ENCODE results near the gene TSACC. TPM values are rescaled to one million over a fixed set of nuclear protein-coding genes. Genes with fewer than 3 reads are reported as not detected.
"Not testable (repeated sequence)": the region's sequence is repeated elsewhere in the genome, so short reads cannot be mapped to it uniquely, and the experiment has no call there.

TSACC gene
- total and polyA plus RNA-seq, 5 experiments from 2014 or later: 0.40 to 2.2 (median 0.83) TPM; not detected in 2

- DNase-seq (no peak), ATAC-seq (no peak)
- POLR2A ChIA-PET: no interaction called here
- H3K27ac Mint-ChIP-seq: no peak overlapping the region
- H3K4me3 Mint-ChIP-seq: no peak overlapping the region
- H3K27me3 Mint-ChIP-seq: no peaks in the 10 kb centered on the region
- H3K36me3 Mint-ChIP-seq: peaks cover 0 to 96% (median 17%) of the 10 kb centered on the region in 3 donors
- H3K4me1 Mint-ChIP-seq: peaks cover 0 to 1% (median 0%) of the 10 kb centered on the region in 4 donors
- no peaks in the 10 kb centered on the region for H3K9me3 Mint-ChIP-seq
These were observed 21.4 kb upstream of the TSACC start for GRCh38 chr1:156316909-156317308.

DNA sequence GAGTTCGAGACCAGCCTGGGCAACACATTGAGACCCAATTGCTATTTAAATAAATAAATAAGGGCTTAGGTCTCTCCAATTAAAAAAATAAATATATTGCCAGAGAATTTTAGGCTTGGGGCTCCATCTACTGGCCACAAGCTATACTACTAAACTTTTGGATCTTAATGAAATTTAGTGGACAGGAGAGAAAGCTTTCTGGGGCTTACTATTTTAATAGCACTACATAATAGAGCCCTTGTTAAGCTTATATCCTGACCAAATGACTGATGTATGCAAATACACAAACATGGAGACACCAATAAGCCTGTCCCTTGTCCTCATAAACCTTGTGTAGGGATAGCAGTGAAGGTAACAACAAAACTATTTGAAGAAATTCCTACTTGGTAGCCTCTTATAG lies 18.7 kb upstream of the TSACC start:
- POLR2A ChIA-PET: no interaction called here
- H3K27ac Mint-ChIP-seq: no peak overlapping the region

GRCh38 chr1:156320560-156320959 lies 17.8 kb upstream of the TSACC start:
- POLR2A ChIA-PET: no interaction called here
- H3K27ac Mint-ChIP-seq: peak overlapping the region in 2 of 10 donors; percentile 19 to 74
- no peaks in the 10 kb centered on the region for H3K9me3 Mint-ChIP-seq
- H3K4me1 Mint-ChIP-seq: peaks cover 0 to 1% (median 0%) of the 10 kb centered on the region in 4 donors
- H3K4me3 Mint-ChIP-seq: no peak overlapping the region
- DNase-seq (no peak), ATAC-seq (no peak)
- H3K36me3 Mint-ChIP-seq: peaks cover 0 to 94% (median 24%) of the 10 kb centered on the region in 3 donors
- no peaks in the 10 kb centered on the region for H3K27me3 Mint-ChIP-seq

More for the DNA sequence above, 18.7 kb upstream of the TSACC start:
- no peak overlapping the region for H3K4me3 Mint-ChIP-seq
- H3K27me3 Mint-ChIP-seq: no peaks in the 10 kb centered on the region
- no peaks in the 10 kb centered on the region for H3K9me3 Mint-ChIP-seq
- DNase-seq: peak in 4 of 10 donors; percentile 8 to 31 (median 26)
- peaks cover 0 to 1% (median 0%) of the 10 kb centered on the region in 4 donors for H3K4me1 Mint-ChIP-seq
- peaks cover 0 to 94% (median 19%) of the 10 kb centered on the region in 3 donors for H3K36me3 Mint-ChIP-seq
- ATAC-seq: no peak

DNA sequence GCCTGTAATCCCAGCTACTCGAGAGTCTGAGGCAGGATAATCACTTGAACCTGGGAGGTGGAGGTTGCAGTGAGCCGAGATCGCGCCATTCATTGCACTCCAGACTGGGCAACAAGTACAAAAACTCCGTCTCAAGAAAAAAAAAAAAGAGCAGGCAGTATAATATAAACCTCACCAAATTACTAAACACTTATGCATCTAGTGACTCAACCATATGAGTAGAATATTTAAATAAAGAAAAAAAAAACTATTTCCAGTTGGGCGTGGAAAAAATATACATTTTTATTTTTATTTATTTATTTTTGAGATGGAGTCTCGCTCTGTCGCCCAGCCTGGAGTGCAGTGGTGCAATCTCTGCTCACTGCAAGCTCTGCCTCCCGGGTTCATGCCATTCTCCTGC lies 15.1 kb upstream of the TSACC start:
- POLR2A ChIA-PET: interaction anchor here (1.1 kb wide), 1 partner anchor 22 kb away, joined by 3 read pairs; no protein-coding TSS in a partner anchor
- H3K27me3 Mint-ChIP-seq, H3K27ac Mint-ChIP-seq, ATAC-seq, DNase-seq, H3K4me1 Mint-ChIP-seq, H3K4me3 Mint-ChIP-seq, H3K9me3 Mint-ChIP-seq: not testable (repeated sequence)
- peaks cover 0 to 76% (median 17%) of the 10 kb centered on the region in 3 donors for H3K36me3 Mint-ChIP-seq

GRCh38 chr1:156336242-156336641 lies 2.1 kb upstream of the TSACC start:
- H3K27me3 Mint-ChIP-seq: no peaks in the 10 kb centered on the region
- POLR2A ChIA-PET: interaction anchor here (0.7 kb wide), 1 partner anchor 449 kb away, joined by 3 read pairs; no protein-coding TSS in a partner anchor
- H3K4me3 Mint-ChIP-seq: peak overlapping the region; percentile 92 to 99 (median 96)
- DNase-seq (no peak), ATAC-seq (no peak)
- no peaks in the 10 kb centered on the region for H3K9me3 Mint-ChIP-seq
- peaks cover 10 to 45% (median 35%) of the 10 kb centered on the region in 4 donors for H3K4me1 Mint-ChIP-seq
- H3K27ac Mint-ChIP-seq: peak overlapping the region in 7 of 10 donors; percentile 32 to 99 (median 81)
- peaks cover 0 to 46% (median 10%) of the 10 kb centered on the region in 3 donors for H3K36me3 Mint-ChIP-seq

GRCh38 chr1:156337052-156337887 lies 1.1 kb upstream of the TSACC start:
- POLR2A ChIA-PET: interaction anchor here (1.0 to 1.3 kb wide), 4 partner anchors 54 to 255 kb away, joined by 3 to 8 read pairs (median 4); partner anchors contain the start of genes MEF2D, PMF1 and SMG5
- peak overlapping the region; percentile 89 to 99 (median 98) for H3K27ac Mint-ChIP-seq
- DNase-seq: no peak

GRCh38 chr1:156337888-156338179 lies 492 bp upstream of the TSACC start:
- Mint-ChIP-seq H3K9me3 (no peaks in the 10 kb centered on the region), H3K27ac (peak overlapping the region; percentile 89 to 99 (median 98)), H3K4me1 (peaks cover 10 to 45% (median 35%) of the 10 kb centered on the region in 4 donors), H3K27me3 (no peaks in the 10 kb centered on the region), H3K4me3 (peak overlapping the region; percentile 92 to 99 (median 96)), H3K36me3 (peaks cover 0 to 30% (median 8%) of the 10 kb centered on the region in 3 donors)
- DNase-seq: peak in 2 of 10 donors; percentile 8 to 29
- no peak for ATAC-seq
- POLR2A ChIA-PET: interaction anchor here (1.0 to 1.3 kb wide), 4 partner anchors 55 to 254 kb away, joined by 3 to 8 read pairs (median 4); partner anchors contain the start of genes MEF2D, PMF1 and SMG5

More at GRCh38 chr1:156337052-156337887, 1.1 kb upstream of the TSACC start:
- H3K27me3 Mint-ChIP-seq: no peaks in the 10 kb centered on the region
- ATAC-seq: peak in 1 of 2 donors; percentile 0
- H3K9me3 Mint-ChIP-seq: no peaks in the 10 kb centered on the region
- peaks cover 10 to 45% (median 35%) of the 10 kb centered on the region in 4 donors for H3K4me1 Mint-ChIP-seq
- peak overlapping the region; percentile 92 to 99 (median 96) for H3K4me3 Mint-ChIP-seq
- peaks cover 0 to 35% (median 8%) of the 10 kb centered on the region in 3 donors for H3K36me3 Mint-ChIP-seq

DNA sequence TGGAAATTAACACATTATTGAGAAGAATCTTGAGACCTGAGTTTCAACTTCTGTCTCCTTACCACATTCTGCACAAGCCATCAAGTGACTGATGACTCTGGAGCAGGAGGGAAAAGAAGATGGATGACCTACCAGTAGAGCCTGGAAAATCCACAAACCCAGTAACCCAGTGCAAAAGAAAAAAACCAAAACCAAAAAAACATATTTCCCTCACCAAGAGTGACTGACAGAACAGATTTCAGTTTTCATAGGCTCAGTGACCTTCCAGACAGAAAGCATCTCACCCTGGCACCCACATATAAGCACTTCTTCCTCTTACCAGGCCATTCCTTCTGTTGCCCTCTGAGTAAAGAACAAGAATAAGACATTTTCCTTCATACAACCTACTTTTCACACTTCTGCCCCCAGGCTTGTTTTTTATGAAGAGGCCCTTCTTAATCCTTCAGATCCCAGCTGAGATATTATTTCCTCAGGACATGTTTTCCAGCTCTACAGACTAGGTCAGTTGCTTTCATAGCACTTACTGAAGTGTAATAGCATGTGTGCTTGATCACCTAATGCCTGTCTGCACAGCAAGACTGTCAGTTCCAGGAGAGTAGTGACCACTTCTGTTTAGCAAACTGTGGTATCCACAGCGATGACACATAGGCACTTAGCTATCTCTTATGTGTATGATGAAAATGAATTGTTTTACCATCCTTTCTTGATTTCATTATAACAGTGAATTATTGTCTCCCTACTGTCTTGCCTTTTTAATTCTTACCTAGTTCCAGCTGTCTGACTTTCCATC lies 4.0 kb downstream of the TSACC start:
- no peak for DNase-seq
- Mint-ChIP-seq H3K4me3 (peak overlapping the region in 1 of 10 donors; percentile 16), H3K4me1 (peaks cover 3 to 17% (median 6%) of the 10 kb centered on the region in 4 donors), H3K9me3 (no peaks in the 10 kb centered on the region), H3K27ac (no peak overlapping the region), H3K27me3 (peaks cover 0 to 15% (median 11%) of the 10 kb centered on the region in 5 donors), H3K36me3 (no peaks in the 10 kb centered on the region)
- ATAC-seq: no peak
- POLR2A ChIA-PET: no interaction called here

- Mint-ChIP-seq H3K4me1 (peaks cover 0 to under 1% (median 0%) of the 10 kb centered on the region in 4 donors), H3K36me3 (no peaks in the 10 kb centered on the region), H3K27me3 (peaks cover 0 to 15% (median 11%) of the 10 kb centered on the region in 5 donors), H3K4me3 (no peak overlapping the region), H3K27ac (no peak overlapping the region), H3K9me3 (no peaks in the 10 kb centered on the region)
- DNase-seq: no peak
- POLR2A ChIA-PET: no interaction called here
- ATAC-seq: no peak
These were observed 6.1 kb downstream of the TSACC start for GRCh38 chr1:156344409-156344808.

GRCh38 chr1:156346035-156346434 lies 7.7 kb downstream of the TSACC start:
- not testable (repeated sequence) for H3K36me3 Mint-ChIP-seq, H3K27ac Mint-ChIP-seq, H3K4me3 Mint-ChIP-seq, DNase-seq, H3K4me1 Mint-ChIP-seq, H3K9me3 Mint-ChIP-seq, ATAC-seq
- H3K27me3 Mint-ChIP-seq: peaks cover 0 to 16% (median 11%) of the 10 kb centered on the region in 5 donors
- POLR2A ChIA-PET: interaction anchor here (0.7 kb wide), 2 partner anchors 210 to 211 kb away, joined by 3 to 7 read pairs; no protein-coding TSS in a partner anchor

DNA sequence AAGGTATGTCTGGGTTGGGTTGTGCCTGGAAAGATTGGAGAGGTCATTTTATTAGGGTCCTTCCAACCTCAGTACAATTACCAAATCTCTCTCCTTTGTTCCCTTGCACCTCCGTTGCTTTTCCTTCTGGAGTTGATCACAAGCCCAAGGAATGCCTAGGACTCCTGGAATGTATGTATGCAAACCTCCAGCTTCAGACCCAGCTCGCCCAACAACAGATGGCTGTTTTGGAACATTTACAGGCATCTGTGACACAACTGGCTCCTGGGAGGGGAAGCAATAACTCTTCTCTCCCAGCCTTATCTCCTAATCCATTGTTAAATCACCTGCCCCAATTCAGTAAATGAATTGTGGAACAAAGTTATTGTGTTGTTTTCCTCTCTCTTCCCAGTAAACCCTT lies 8.3 kb downstream of the TSACC start:
- no peak for DNase-seq
- no peaks in the 10 kb centered on the region for H3K36me3 Mint-ChIP-seq
- no peak for ATAC-seq
- H3K27ac Mint-ChIP-seq: no peak overlapping the region
- peaks cover 0 to 16% (median 11%) of the 10 kb centered on the region in 5 donors for H3K27me3 Mint-ChIP-seq
- no peak overlapping the region for H3K4me3 Mint-ChIP-seq
- no peaks in the 10 kb centered on the region for H3K4me1 Mint-ChIP-seq
- no peaks in the 10 kb centered on the region for H3K9me3 Mint-ChIP-seq
- POLR2A ChIA-PET: interaction anchor here (0.7 kb wide), 1 partner anchor 209 kb away, joined by 7 read pairs; no protein-coding TSS in a partner anchor

GRCh38 chr1:156347331-156347730 lies 9.0 kb downstream of the TSACC start:
- Mint-ChIP-seq H3K4me3 (no peak overlapping the region), H3K4me1 (no peaks in the 10 kb centered on the region), H3K27me3 (peaks cover 0 to 16% (median 11%) of the 10 kb centered on the region in 5 donors), H3K27ac (no peak overlapping the region), H3K9me3 (no peaks in the 10 kb centered on the region), H3K36me3 (no peaks in the 10 kb centered on the region)
- DNase-seq: no peak
- POLR2A ChIA-PET: no interaction called here
- no peak for ATAC-seq

Data from naive thymus-derived CD8-positive, alpha-beta T cell (primary cell).